PC-3 (cell line): ENCODE results near the gene COX10. TPM values are rescaled to one million over a fixed set of nuclear protein-coding genes. Genes with fewer than 3 reads are reported as not detected.

ENCODE experiments used
- ATAC-seq: fragments of 200-7000 bp; cut with Tn5 transposase; 2 replicates; pipeline ENCODE4 v1.9.1; 2020; ENCODE audit warnings: mild to moderate bottlenecking, moderate library complexity
- BruUV-seq: library from RNA; stranded (reverse); fragments of 400-500 nt; replicated peaks from 2 replicates; lab custom pipeline; 2021; lab: Mats Ljungman, UMichigan
- CTCF ChIA-PET: fragments of 300-600 bp; sonication (Branson Sonifier 250); formaldehyde crosslinking; loops from one replicate; lab custom pipeline; 2022; ENCODE audit warnings: antibody characterized with exemption; lab: Charles Lee
- POLR2A ChIA-PET: fragments of 300-600 bp; sonication (Branson Sonifier 250); formaldehyde crosslinking; loops from one replicate; lab custom pipeline; 2022; ENCODE audit warnings: antibody characterized with exemption; ENCODE audit not compliant: unreplicated experiment; lab: Charles Lee
- DNase-seq: peaks from one replicate; pipeline ENCODE4 v3.0.0-alpha.2; 2015
- H2AFZ ChIP-seq: fragments of 300-600 bp; sonication (generic); 2 replicates; pipeline ENCODE4 v1.6.0; 2016; ENCODE audit warnings: antibody characterized with exemption, low read length
- H3F3A ChIP-seq: fragments of 300-600 bp; sonication (generic); one replicate; pipeline ENCODE4 v1.6.0; 2017; ENCODE audit warnings: antibody characterized with exemption, low read length, control low read depth, mild to moderate bottlenecking; ENCODE audit not compliant: unreplicated experiment
- H3K27ac ChIP-seq: fragments of 300-600 bp; sonication (generic); 2 replicates; pipeline ENCODE4 v1.5.1; 2016; ENCODE audit warnings: mild to moderate bottlenecking, low read length
- H3K27me3 ChIP-seq: fragments of 300-600 bp; sonication (generic); 2 replicates; pipeline ENCODE4 v1.6.1; 2016; ENCODE audit warnings: low read length, mixed read lengths
- H3K36me3 ChIP-seq: fragments of 300-600 bp; sonication (generic); 2 replicates; pipeline ENCODE4 v1.6.1; 2016; ENCODE audit warnings: low read depth, mixed run types, low read length, mixed read lengths
- H3K4me1 ChIP-seq: fragments of 300-600 bp; sonication (generic); 2 replicates; pipeline ENCODE4 v1.5.1; 2016; ENCODE audit warnings: low read length; ENCODE audit not compliant: insufficient read depth
- H3K4me2 ChIP-seq: fragments of 300-600 bp; sonication (generic); 2 replicates; pipeline ENCODE4 v1.6.0; 2016; ENCODE audit warnings: low read length
- H3K4me3 ChIP-seq: fragments of 300-600 bp; sonication (generic); 2 replicates; pipeline ENCODE4 v1.5.1; 2016; ENCODE audit warnings: mild to moderate bottlenecking, low read length, mixed read lengths
- H3K79me2 ChIP-seq: fragments of 300-600 bp; sonication (generic); 2 replicates; pipeline ENCODE4 v1.6.1; 2017; ENCODE audit warnings: low read length, mixed read lengths
- H3K9ac ChIP-seq: fragments of 300-600 bp; sonication (generic); 2 replicates; pipeline ENCODE4 v1.6.0; 2016; ENCODE audit warnings: mild to moderate bottlenecking, low read length
- H3K9me2 ChIP-seq: fragments of 300-600 bp; sonication (generic); replicated peaks from 2 replicates; pipeline ENCODE4 v1.6.1; 2016; ENCODE audit warnings: mixed run types, low read length, mixed read lengths
- H3K9me3 ChIP-seq: fragments of 300-600 bp; sonication (generic); 2 replicates; pipeline ENCODE4 v1.6.1; 2016; ENCODE audit warnings: low read length, mixed read lengths
- H4K20me1 ChIP-seq: fragments of 300-600 bp; sonication (generic); 2 replicates; pipeline ENCODE4 v1.6.1; 2016; ENCODE audit warnings: low read length, mixed read lengths
- CTCF ChIP-seq: fragments of 300-600 bp; sonication (generic); conservative IDR thresholded peaks from 2 replicates; pipeline ENCODE4 v1.5.1; 2017; ENCODE audit warnings: antibody characterized with exemption, low read depth, mild to moderate bottlenecking, low read length
- EZH2 ChIP-seq: fragments of 300-600 bp; sonication (generic); IDR thresholded peaks from one replicate; pipeline ENCODE4 v1.6.1; 2017; ENCODE audit warnings: antibody characterized with exemption, mild to moderate bottlenecking, low read length; ENCODE audit not compliant: unreplicated experiment
- EZH2phosphoT487 ChIP-seq: fragments of 300-600 bp; sonication (generic); IDR thresholded peaks from 2 replicates; pipeline ENCODE4 v1.6.1; 2018; ENCODE audit warnings: mild to moderate bottlenecking, antibody characterized with exemption, low read length, borderline replicate concordance
- intact Hi-C: fragments of 100-400 bp; cut with micrococcal nuclease; formaldehyde crosslinking; loops from 2 replicates; pipeline ENCODE4 v1.9.0; 2023
- total RNA-seq: library from RNA; depleted of rRNA; stranded (reverse); fragments of >200 nt; gene quantifications from 2 replicates; pipeline ENCODE4 v1.2.3, GENCODE V29; 2014

COX10 gene
- total RNA-seq, 1 experiment from 2014 or later = 34.7 TPM

DNA sequence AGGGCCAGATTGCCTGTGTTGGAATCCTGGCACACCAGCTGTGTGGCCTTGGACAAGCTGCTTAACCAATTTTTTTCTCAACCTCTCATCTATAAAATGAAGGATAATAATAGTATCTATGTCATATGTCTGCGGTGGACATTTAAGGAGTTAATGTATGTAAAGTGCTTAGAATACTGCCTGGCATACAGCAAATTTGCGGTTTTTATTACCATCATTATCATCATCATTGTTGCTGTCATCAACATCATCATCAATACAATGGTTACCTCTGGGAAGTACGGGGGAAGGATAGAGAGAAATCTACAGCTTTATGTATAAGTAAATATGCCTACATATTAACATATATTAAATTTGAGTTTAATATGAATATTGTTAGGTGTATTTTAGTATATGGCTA lies 37.1 kb upstream of the COX10 start:
- Histone ChIP-seq H3K9me2 (no peaks in the 10 kb centered on the region), H3K4me1 (no peaks in the 10 kb centered on the region), H3K27ac (no peak overlapping the region), H3F3A (no peaks in the 10 kb centered on the region), H2AFZ (no peak overlapping the region), H3K9ac (no peak overlapping the region), H4K20me1 (no peaks in the 10 kb centered on the region), H3K4me3 (no peak overlapping the region), H3K36me3 (peaks cover 15% of the 10 kb centered on the region), H3K9me3 (no peaks in the 10 kb centered on the region), H3K79me2 (no peaks in the 10 kb centered on the region), H3K27me3 (no peaks in the 10 kb centered on the region), H3K4me2 (no peak overlapping the region)
- POLR2A ChIA-PET = no interaction called here
- DNase-seq = no peak
- no peak for TF ChIP-seq CTCF
- TF ChIP-seq EZH2 = no peak
- no peak for TF ChIP-seq EZH2phosphoT487
- CTCF ChIA-PET = no interaction called here
- no TSS peak for BruUV-seq
- ATAC-seq = no peak
- intact Hi-C loops = no loop called here

DNA sequence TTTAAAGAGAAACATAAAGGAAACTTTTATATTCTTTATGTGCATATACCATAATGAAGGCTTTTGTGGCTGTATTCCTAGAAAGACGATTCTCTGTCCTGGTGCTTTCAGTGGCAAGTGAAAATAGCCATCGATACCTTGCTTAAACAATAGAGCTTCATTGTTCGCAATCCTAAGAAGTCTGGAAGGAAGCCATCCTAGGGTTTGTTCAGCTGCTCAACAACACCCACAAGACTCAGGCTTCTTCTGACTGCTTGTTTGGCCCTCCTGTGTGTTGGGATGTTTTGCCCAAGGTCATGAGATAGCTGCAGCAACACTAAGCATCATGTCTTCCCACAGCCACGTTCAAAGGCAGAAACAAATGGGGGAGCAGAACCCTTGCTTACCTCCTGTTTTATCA lies 36.1 kb upstream of the COX10 start:
- ChIA-PET CTCF (no interaction called here), POLR2A (no interaction called here)
- H3K79me2 ChIP-seq = no peaks in the 10 kb centered on the region
- intact Hi-C loops = no loop called here
- H3K27me3 ChIP-seq = no peaks in the 10 kb centered on the region
- no peak overlapping the region for H2AFZ ChIP-seq
- ATAC-seq (no peak), DNase-seq (no peak)
- no peaks in the 10 kb centered on the region for H3K9me3 ChIP-seq
- no peak overlapping the region for H3K4me2 ChIP-seq
- H3F3A ChIP-seq = no peaks in the 10 kb centered on the region
- H3K4me3 ChIP-seq = no peak overlapping the region
- BruUV-seq = no TSS peak
- H3K9me2 ChIP-seq = no peaks in the 10 kb centered on the region
- no peak for TF ChIP-seq CTCF
- no peak for TF ChIP-seq EZH2phosphoT487
- TF ChIP-seq EZH2 = no peak
- H3K27ac ChIP-seq = no peak overlapping the region
- H3K36me3 ChIP-seq = peaks cover 15% of the 10 kb centered on the region
- no peaks in the 10 kb centered on the region for H4K20me1 ChIP-seq
- no peak overlapping the region for H3K9ac ChIP-seq
- no peaks in the 10 kb centered on the region for H3K4me1 ChIP-seq

- H3K36me3 ChIP-seq = peaks cover 13% of the 10 kb centered on the region
- no peaks in the 10 kb centered on the region for H4K20me1 ChIP-seq
- no peak overlapping the region for H3K4me2 ChIP-seq
- no peak overlapping the region for H3K27ac ChIP-seq
- no peaks in the 10 kb centered on the region for H3K27me3 ChIP-seq
- intact Hi-C loops = no loop called here
- no peaks in the 10 kb centered on the region for H3K79me2 ChIP-seq
- no peak for DNase-seq
- H3K4me1 ChIP-seq = no peaks in the 10 kb centered on the region
- no peaks in the 10 kb centered on the region for H3F3A ChIP-seq
- BruUV-seq = no TSS peak
- ChIA-PET CTCF (no interaction called here), POLR2A (no interaction called here)
- H2AFZ ChIP-seq = no peak overlapping the region
- H3K9me3 ChIP-seq = no peaks in the 10 kb centered on the region
- H3K9me2 ChIP-seq = no peaks in the 10 kb centered on the region
- no peak for ATAC-seq
- no peak overlapping the region for H3K9ac ChIP-seq
- H3K4me3 ChIP-seq = no peak overlapping the region
- no peak for TF ChIP-seq EZH2phosphoT487
- TF ChIP-seq EZH2 = no peak
- TF ChIP-seq CTCF = no peak
Observed at GRCh38 chr17:14037453-14037852, 31.9 kb upstream of the COX10 start.
